Measurements from ENCODE around the gene UBE2E2.

The UBE2E2 gene

DNA sequence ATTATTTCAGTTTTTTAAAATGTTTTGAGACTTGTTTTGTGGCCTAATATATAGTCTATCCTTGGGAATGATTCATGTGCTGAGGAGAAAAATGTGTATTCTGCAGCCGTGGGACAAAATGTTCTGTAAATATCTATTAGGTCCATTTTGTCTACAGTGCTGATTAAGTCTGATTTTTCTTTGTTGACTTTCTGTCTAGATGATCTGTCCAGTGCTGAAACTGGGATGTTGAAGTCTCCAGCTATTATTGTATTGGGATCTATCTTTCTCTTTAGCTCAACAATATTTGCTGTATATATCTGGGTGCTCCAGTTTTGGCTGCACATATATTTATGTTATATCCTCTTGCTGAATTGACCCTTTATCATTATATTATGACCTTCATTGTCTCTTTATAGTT is 85.2 kb downstream of the UBE2E2 start:
- no peak for DNase-seq

DNA sequence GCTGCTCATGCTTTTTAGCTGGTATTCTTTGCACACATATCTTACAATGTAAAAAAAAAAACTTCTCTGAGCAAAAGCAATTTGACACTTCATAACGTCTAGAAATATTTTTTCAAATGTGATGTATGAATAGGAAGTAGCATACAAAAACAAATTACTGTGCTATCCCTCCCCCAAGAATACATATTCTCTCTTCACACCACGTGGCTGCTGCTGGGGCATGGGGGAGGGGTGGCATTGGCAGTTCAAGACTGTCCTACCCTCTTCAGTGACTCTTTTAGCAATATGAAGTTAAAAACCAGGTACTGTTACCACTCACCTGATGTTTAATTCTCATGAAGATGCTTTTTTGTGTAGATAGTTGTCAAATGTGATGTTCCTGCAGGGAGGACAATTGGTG is 85.6 kb downstream of the UBE2E2 start:
- no peak for DNase-seq

DNA sequence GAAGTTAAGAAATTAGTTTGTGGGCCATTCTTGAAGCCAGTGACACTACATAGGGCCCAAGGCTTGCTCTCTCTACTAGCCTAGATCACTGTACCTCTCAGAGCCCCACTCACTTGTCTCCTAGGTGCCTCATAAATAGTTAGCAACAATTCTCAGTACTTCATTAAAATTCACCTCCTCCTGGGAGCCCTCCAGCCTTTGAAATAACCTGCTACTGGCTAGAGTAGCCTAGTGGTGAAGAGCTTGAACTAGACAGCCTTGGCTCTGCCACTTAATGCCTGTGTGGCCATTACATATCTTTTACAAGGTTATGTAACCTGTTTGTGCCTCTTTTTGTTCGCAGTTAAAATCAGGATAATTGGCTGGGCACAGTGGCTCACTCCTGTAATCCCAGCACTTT is 89.3 kb downstream of the UBE2E2 start:
- no peak for DNase-seq

DNA sequence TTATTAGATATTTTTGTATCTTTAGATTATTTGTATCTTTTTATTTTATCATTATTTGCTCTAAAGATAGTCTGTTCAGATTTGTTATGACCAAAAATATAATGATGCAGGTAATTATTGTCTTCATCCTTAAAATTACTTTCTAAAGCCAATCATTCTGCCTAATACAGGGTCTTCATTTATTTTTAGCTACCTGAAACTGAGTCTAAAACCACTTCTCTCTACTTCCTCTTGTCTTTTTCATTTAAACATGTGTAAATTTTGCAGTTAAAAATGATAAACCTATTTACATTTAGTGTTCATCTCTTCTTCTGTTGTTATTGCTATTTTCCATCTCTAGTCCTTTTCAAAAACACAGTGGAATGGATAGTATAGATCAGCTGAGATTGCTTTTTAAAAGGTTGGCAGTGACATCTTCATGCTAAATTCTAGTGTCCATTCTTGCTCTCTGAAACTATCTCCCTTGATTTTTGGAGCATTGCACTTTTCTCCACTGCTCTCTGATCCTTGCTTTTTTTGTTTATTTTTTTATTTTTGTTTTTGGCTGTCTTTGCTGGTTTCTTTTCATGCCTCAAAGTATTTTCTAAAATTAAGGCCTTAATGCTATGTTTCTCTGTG is 91.8 kb downstream of the UBE2E2 start:
- DNase-seq: no peak

DNA sequence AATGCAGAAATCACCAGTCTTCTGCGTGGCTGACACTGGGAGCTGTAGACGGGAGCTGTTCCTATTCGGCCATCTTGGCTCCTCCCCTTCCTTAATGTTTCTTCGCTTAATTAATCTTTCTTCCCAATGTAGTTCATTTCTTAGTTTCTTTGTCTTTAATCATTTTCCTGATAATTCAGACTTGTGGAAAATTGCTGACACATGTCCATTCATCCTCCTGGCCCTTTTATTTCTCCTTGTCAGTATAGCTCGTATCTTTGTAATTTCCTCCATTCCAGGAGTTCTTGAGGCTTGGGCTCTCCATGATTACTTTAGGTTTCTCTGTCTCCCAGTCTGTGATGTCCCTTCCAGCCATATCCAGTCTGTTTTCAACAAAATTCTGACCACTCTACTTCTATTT is 98.7 kb downstream of the UBE2E2 start:
- DNase-seq: no peak

DNA sequence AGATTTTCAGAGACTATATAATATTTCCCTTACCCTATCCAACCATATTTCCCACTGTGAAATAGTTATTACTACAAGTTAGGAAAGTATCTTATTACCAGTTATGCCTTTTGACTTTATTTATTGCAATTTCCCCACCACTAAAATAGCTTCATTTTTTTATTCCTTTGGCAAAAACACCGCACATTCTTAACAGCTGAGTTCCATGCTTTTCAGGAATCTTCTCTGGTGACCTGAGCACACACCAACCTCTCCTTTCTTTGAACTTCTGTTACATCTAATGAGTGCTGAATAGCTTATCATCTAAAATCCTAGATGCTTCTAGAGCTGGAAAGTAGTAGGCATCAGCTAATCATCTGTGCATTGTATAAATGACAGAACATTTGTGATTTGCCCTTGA is 99.1 kb downstream of the UBE2E2 start:
- no peak for DNase-seq

DNA sequence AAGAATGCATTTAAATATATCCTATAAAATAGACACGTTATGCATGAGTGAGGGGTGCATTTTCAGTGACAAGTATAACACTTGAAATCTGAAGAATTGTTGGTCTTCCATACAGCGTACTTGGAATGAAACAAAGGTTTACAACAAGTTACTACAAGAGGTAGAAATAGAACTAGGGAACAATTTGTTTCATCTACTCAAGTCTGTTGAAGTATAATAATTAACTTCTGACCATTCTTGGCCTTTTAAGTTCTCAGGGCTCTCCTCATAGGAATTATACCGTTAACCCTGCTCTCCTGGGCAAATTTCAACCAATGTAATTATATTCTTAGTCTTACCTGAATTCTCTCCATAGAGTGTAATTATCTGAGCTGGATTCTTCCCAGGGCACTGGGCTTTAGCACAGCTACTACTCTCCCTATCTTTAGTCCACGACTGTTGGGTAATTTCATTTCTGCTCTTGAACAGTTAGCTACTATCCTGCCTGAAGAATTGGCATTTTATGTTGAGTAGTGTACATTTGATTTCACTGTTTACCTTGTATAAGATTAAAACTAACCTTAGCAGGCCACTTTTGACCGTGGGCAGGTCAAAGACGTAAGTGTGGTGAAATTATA is 100.6 kb downstream of the UBE2E2 start:
- DNase-seq: no peak

DNA sequence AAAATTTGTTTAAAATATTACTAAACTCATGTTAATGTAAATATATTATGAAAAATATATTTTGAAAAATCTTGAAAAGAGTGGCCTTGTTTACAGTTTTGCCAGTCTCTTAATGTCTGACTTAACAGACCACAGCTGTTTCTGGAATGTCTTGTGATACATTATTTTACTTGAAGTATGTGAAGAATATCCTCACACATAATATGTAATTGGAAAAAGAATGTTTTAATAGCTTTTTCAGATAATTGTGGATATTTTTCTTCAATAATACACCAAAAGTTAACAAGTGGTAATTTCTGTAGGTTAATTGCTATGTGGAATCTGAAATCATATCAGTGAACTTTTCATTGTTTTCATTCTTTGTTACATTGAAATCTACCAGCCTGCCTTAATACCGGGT is 101.3 kb downstream of the UBE2E2 start:
- no peak for DNase-seq

DNA sequence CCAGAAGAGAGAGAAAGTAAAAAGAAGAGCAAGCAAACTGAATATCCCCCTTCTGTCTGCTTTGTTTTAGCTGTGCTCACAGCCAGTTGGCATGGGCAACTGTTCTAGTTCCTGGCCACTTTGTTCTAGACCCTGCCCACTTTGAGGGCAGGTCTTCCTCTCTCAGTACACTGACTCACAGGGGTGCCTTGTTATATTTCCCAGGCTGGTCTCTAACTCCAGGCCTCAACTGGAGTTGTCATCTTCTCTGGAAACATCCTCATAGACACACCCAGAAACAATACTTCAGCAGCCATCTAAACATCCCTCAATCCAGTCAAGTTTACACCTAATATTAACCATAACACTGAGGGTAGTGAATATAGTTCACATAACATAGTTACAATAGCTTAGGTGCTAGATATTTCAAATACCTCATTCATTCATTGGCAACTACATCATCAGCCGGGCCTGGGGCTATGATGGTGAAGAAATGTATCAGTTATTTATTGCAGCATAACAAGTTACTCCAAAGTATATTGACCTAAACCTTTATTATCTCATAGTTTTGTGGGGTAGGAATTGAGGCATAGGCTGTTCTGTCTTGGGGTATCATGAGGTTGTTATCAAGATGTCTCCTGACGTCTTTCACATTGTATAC is 106.0 kb downstream of the UBE2E2 start:
- no peak for DNase-seq

DNA sequence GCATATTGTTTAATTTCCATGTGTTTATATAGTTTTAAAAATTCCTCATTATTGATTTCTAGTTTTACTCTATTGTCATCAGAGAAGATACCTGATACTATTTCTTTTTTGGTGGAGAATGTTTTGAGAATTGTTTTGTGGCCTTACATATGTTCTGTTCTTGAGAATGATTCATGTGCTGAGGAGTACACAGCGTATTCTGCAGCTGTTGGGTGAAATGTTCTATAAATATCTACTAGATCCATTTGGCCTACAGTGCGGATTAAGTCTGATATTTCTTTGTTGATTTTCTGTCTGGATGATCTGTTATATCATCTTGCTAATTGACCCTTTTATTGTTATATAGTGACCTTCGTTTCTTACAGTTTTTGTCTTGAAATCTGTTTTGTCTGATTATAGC is 109.7 kb downstream of the UBE2E2 start:
- no peak for DNase-seq

DNA sequence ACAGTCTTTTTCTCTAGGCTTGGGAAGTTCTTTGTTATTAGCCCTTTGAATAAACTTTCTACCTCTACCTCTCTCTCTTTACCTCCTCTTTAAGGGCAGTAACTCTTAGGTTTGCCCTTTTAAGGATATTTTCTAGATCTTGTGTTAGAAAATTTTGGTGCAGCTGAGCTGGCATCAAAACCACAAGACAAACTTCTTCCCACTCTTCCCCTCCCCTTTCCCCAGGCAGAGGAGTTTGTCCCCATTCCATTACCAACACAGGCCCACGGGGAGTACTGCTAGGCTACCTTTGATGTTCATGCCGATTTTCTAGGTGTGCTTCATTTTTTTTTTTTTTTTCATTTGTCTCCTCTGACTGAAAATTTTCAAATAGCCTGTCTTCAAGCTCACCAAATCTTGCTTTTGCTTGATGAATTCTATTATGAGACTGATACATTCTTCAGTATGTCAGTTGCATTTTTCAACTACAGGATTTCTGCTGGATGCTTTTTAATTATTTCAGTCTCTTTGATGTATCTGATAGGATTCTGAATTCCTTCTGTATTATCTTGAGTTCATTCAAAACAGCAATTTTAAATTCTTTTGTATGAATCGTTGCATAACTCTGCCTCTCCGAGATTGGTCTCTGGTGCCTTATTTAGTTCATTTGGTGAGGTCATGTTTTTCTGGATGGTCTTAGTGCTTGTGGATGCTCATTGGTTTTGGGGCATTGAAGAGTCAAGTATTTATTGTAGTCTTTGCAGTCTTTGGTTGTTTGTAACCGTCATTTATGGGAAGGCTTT is 112.0 kb downstream of the UBE2E2 start:
- DNase-seq: no peak

DNA sequence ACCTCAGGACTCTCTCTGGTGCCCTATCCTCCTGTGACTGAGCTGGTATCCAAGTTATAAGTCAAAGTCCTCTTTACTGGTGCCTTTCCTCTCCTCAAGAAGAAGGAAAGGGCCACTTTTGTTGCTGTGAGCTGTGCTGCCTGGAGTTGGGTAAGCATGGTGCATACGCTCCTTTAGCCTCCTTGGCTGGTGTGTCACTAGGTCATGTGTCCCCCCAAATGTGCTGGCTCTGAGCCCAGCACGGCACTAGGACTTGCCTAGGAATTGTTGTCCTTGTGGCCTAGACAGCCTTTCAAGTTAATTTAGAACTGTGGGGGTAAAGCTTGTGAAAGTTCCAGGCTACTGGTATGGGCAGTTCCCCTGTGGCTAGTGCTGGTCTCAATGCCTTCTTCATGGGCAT is 113.8 kb downstream of the UBE2E2 start:
- no peak for DNase-seq

DNA sequence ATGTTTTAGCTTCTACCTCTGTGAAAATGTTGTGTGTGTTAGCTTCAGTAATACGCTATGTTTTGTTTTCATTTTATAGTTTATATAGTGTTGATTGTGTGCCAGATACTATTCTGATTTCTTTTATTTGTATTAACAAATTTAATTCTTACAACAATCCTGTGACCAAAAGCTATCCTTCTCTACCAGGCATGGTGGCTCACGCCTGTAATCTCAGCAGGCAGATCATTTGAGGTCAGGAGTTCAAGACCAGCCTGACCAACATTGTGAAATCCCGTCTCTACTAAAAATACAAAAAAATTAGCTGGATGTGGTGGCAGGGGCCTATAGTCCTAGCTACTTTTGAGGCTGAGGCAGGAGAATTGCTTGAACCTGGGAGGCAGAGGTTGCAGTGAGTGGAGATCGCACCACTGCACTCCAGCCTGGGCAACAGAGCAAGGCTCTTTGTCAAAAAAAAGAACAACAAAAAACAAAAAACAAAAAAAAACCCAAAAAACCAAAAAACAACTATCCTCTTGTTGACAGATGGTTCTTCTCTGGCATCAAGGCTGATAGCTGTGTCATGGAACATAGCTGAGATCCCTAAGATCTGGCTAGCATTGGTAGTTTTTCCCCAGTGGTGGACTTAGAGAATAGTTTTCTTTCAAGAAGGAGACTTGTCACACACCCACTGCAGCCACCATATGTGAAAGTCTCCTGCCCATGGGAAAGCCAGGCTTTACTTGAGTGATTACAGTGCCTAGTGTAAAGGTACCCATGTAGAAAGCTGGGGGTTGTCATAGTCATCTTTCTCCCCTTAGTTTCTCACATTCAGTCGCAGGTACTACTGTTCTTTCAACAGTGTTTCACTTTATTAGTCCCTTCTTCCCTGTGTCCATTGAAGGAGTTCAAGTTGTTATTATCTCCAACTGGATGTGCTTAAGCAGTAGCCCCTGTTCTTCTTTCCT is 116.5 kb downstream of the UBE2E2 start:
- DNase-seq: peak; percentile 15

DNA sequence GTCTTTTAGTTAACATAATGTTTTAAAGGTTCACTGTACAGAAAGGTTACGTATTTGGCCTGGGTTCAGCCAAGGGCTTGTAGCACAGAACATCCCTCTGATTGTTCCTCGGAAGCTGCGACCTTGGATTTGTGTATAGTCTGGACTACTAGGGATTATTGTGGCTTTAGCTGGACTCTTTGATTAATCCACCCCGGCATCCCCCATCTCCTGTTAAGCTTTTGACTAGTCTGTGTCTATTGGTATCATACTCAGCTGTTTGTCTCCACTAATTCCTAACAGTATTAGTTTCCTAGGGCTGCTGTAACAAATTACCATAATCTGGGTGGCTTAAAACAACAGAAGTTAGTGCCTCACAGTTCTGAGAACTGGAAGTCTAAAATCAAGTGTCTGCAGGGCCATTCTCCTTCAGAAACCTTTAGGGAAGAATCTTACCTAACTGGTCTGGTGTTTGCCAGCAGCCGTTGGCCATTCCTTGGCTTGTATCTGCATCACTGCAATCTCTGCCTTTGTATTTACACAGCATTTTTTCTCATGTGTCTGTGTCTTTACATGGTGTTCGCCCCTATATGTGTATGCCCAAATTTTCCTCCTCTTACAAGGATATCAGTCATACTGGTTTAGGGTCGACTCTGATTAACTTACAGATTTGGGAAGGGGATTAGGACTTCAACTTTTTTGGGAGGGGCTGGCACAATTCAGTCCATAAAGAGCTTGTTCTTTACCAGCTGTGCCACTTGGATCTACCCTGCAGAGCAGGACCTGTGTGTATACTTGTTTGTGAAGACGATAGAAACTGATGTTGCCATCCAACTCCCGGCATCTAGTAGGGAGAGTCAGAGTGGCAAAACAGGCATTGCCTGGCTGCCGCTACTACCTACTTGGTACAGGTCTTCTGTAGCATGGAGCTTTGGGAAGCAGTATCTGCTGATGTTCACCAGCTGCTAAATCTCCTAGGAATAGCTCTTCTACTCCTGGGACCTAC is 117.8 kb downstream of the UBE2E2 start:
- peak; percentile 93 for DNase-seq

DNA sequence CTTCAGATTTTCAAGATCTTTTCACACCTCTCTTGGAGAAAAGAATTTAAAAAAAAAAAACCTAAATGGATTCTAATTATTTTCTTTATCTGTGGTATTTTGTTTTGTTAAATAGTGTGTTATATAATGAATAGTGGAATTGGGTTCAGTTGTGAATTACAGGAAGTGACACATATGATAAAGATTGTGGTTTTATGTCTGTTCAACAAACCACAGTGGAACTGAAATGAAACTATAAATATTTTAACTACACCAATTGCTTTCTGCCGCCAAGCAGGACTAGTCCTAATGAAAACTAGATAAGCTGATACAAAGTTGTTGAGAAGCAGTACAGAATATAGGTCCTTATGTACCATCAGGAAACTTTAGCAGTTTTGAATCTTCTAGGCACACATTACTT is 121.6 kb downstream of the UBE2E2 start:
- no peak for DNase-seq

DNA sequence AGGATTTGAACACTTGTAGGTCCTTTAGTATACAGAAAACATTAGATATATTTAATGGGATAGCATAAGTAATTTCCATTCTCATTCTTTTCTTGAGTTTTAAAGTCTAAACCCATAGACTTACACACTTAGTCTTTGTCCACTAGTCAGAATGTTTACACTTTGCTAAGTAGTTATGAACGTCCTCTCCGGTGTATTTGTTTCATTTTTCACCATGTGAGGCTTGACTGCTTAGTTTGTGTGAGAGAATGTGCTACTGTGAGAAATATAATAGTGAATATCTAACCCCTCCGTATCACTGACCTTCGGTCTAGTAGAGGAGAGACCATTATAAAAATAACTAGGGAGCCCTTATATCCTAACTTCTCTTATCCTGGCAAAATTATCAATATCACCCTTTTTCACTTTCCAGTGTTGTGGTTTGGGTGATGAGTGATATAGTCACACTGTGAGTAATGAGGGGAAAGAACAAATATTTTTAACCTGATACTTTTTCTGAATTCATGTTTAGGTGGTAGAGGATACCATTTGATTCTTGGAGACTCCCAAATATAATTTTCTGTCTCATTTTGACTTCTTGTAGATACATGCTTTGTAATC is 122.4 kb downstream of the UBE2E2 start:
- no peak for DNase-seq

DNA sequence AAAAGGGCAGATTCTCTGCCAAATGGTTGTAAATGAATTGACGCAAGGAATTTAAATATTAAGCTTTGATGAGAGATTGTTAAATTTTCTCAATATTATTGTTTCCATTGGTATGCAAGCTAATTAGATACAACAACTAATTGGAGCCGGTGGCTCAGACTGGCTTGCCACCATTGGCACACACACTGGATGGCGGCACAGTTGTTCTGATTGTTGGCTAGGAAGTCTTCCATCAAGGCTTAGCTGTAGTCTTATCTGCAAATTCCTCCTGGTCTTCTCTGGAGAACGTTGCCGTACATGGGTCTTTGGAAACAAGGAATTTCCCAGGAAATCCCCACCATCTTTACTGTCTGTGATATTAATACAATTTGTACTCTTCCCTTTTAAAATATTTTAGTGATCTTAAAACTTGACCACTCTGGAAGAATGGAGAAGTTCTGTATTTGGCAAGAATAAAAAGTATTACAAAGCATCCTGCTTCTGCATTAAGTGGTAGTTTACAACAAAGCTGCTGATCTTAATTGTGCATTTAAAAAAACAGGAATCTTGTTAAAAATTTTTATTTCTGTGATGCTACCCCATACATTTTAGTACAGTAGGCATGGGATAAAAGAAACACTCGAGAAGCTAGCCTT is 126.5 kb downstream of the UBE2E2 start:
- DNase-seq: no peak

DNA sequence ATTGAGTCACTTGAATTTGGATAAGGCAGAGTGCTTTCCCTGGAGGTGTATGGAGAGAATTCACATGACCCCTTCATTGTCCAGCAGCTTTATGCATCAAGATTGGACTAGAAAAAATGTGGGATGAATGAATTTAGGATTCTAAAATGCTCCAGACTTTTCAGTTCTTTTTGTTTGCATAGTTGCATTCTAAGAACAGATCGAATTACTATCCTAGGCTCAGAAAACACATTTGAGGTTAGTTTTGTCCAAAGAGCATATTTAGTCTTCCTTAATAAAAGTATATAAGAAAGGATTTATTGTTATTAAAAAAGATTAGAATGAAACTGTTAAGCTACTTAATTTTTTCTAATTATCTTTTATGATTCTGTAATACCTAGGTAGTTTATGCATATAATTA is 127.4 kb downstream of the UBE2E2 start:
- DNase-seq: no peak

DNA sequence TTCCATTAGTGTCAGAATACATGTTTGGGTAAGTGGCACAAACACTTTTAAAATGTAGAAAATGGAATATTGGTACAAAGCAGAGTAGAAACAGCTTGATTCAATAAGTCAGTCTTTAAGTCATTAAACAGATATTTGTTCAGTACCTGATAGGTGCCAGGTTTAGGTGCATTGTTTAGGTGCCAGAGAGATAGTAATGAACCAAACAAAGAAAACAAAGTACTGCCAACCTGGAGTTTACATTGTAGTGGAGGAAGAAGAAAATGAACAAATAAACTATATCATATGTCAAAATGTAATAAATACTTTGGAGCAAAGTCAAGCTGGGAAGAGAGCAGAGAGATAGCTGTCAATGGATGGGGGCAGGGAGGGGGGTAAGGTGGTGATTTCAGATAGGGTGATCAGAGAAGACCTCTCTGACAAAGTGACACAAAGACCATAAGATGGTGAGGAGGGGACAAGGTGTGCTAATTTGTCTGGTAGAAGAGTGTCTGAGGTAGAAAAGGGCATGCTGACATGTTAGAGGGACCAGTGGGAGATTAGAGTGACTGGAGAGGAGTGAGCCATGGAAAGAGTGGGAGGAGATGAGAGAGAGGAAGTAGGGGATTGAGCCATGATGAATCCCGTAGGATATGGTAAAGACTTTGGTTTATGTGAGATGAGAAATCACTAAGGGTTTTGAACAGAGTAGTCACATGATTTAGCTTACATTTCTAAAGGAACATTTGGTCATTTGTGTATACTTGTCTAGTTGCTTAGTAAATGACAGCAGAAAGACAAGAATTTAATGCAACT is 128.2 kb downstream of the UBE2E2 start:
- peak; percentile 7 for DNase-seq

DNA sequence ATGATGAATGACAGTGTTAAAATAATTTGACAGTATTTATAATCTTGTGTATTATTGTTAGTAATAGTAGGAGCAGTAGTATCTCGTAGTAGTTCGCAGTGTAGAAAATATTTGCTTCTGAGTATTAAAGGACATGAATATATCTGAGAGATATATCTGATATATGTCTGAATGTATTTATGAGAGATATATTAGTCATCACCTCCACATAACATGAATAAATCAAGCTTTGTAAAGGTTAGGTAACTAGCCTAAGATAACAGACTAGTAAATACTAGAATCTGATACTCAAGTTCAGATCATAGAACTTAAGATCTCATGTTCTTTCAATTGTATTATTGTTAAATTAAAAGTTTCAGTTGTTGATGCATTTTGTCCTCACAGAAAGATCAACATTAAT is 130.5 kb downstream of the UBE2E2 start:
- DNase-seq: no peak

Data from NCI-H82 (cell line).